ENCODE results near the gene WDR74. TPM values are rescaled to one million over a fixed set of nuclear protein-coding genes. Genes with fewer than 3 reads are reported as not detected.
A peak's percentile ranks its signal among the peaks of the same experiment; 100 is the strongest.

Gene WDR74
- polyA plus RNA-seq, 2 of the 4 experiments (the other 2 are of a cell fraction): 52.9 to 90.6 TPM

DNA sequence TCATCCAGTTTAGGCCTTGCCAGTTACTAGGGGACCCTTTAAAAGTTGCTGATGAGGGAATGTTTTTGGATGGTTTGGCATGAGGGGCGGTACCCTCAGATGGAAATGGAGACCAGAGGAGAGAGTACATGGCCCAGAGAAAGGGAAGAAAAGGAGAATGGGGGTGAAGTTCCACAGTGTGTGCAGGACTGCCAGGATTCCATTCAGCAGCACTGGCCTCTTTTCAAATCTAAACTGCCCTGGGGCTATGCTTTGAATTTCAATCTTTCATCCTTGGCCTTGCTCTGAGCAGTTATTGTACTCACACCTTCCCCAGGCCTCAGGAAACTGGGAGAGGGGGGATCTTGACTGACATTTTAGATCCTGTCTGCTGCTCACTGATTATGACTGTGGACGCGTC lies 44.3 kb upstream of the WDR74 start:
- ChIA-PET POLR2A (interaction anchor here (1.1 to 3.2 kb wide), 4 partner anchors 9 to 42 kb away, joined by 3 to 42 read pairs (median 6); no protein-coding TSS in a partner anchor), CTCF (interaction anchor here (0.9 to 6.1 kb wide), 8 partner anchors 11 to 97 kb away, joined by 3 to 42 read pairs (median 4); no protein-coding TSS in a partner anchor)
- peak overlapping the region; percentile 95 for H3K4me2 ChIP-seq
- 91% methylated on average over 3 of the region's 3 CpGs for WGBS (ENCODE audit: missing lambda C conversion rate)
- ATAC-seq (no peak), FAIRE-seq (no peak), DNase-seq (ENCODE audit: low read depth in 1 of 2, low spot score in 1 of 2) (no peak)
- H3K4me3 ChIP-seq: peak overlapping the region; percentile 89
- no peaks in the 10 kb centered on the region for H3K9me3 ChIP-seq
- H3K27ac ChIP-seq: peak overlapping the region; percentile 97 to 100
- H3K4me1 ChIP-seq: peaks cover 74% of the 10 kb centered on the region
- TF ChIP-seq ESRRA (IDR thresholded peaks at IDR 0.05; ENCODE audit: borderline replicate concordance, low read length) (no peak), FOSB (CRISPR knock-in tag; IDR thresholded peaks at IDR 0.05) (no peak), HDAC2 (IDR thresholded peaks at IDR 0.05) (no peak), CHD4 (IDR thresholded peaks at IDR 0.05; ENCODE audit: borderline replicate concordance) (no peak), KDM1A (IDR thresholded peaks at IDR 0.05; ENCODE audit: low read depth) (no peak), RCOR1 (IDR thresholded peaks at IDR 0.05; ENCODE audit: low read depth, low read length) (no peak), ZFP36 (IDR thresholded peaks at IDR 0.05; ENCODE audit: borderline replicate concordance, partially characterized antibody) (no peak), HOXB13 (CRISPR knock-in tag; IDR thresholded peaks at IDR 0.05; ENCODE audit: low read depth) (no peak), EP300 (IDR thresholded peaks at IDR 0.05) (no peak), JUNB (IDR thresholded peaks at IDR 0.05) (no peak), NR3C1 (IDR thresholded peaks at IDR 0.05) (no peak)
- TF ChIP-seq, protein P1, sequence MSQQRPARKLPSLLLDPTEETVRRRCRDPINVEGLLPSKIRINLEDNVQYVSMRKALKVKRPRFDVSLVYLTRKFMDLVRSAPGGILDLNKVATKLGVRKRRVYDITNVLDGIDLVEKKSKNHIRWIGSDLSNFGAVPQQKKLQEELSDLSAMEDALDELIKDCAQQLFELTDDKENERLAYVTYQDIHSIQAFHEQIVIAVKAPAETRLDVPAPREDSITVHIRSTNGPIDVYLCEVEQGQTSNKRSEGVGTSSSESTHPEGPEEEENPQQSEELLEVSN (IDR thresholded peaks at IDR 0.05; ENCODE audit: borderline replicate concordance, low read depth): no peak
- TF ChIP-seq, protein P2, sequence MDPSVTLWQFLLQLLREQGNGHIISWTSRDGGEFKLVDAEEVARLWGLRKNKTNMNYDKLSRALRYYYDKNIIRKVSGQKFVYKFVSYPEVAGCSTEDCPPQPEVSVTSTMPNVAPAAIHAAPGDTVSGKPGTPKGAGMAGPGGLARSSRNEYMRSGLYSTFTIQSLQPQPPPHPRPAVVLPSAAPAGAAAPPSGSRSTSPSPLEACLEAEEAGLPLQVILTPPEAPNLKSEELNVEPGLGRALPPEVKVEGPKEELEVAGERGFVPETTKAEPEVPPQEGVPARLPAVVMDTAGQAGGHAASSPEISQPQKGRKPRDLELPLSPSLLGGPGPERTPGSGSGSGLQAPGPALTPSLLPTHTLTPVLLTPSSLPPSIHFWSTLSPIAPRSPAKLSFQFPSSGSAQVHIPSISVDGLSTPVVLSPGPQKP (IDR thresholded peaks at IDR 0.05; ENCODE audit: low read depth, low read length): no peak

DNA sequence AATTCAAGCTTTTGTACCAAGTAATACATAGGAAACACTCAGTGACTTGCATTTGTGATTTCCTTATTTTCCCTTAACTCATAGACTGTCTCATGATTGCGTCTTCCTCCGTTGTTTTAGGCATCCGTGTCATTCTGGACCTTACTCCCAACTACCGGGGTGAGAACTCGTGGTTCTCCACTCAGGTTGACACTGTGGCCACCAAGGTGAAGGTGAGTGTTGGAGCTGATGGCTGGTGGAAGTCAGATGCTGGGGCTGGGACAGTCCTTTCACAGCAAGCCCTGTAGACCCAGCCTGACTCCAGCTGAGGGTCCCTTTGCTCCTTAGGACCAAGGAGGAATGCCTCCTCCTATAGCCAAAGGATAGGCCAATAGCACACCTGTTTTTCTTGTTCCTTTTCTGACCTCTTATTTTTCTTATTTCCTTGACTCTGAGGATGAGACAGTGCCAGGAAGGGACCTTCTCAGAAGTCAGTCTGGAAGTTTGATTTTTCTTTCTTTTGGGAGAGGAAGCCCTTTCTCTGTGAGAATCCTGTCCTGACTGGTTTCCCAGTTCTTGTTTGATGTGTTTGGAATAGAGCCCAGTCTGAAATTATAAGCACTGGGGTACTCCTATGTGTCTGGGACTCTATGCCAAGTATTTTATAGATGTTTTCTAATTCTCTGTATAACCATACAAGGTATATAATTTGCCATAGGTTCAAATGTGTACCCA lies 43.6 kb upstream of the WDR74 start:
- Histone ChIP-seq H3K9me3 (no peaks in the 10 kb centered on the region), H3K27ac (peak overlapping the region; percentile 97 to 100), H3K4me1 (peaks cover 66% of the 10 kb centered on the region), H3K4me2 (peak overlapping the region; percentile 95), H3K4me3 (peak overlapping the region; percentile 89)
- TF ChIP-seq, protein P3, sequence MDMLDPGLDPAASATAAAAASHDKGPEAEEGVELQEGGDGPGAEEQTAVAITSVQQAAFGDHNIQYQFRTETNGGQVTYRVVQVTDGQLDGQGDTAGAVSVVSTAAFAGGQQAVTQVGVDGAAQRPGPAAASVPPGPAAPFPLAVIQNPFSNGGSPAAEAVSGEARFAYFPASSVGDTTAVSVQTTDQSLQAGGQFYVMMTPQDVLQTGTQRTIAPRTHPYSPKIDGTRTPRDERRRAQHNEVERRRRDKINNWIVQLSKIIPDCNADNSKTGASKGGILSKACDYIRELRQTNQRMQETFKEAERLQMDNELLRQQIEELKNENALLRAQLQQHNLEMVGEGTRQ (IDR thresholded peaks at IDR 0.05): no peak
- TF ChIP-seq HEYL (CRISPR knock-in tag; IDR thresholded peaks at IDR 0.05) (no peak), ESRRA (IDR thresholded peaks at IDR 0.05; ENCODE audit: borderline replicate concordance, low read length) (no peak), CHD2 (IDR thresholded peaks at IDR 0.05; ENCODE audit: low read length, partially characterized antibody) (no peak), FOXS1 (CRISPR knock-in tag; IDR thresholded peaks at IDR 0.05) (no peak), RARB (CRISPR knock-in tag; IDR thresholded peaks at IDR 0.05) (no peak), CHD4 (IDR thresholded peaks at IDR 0.05; ENCODE audit: borderline replicate concordance) (no peak)
- TF ChIP-seq, protein P4, sequence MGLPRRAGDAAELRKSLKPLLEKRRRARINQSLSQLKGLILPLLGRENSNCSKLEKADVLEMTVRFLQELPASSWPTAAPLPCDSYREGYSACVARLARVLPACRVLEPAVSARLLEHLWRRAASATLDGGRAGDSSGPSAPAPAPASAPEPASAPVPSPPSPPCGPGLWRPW (IDR thresholded peaks at IDR 0.05): no peak
- no peak for ATAC-seq
- POLR2A ChIA-PET: interaction anchor here (1.0 to 3.2 kb wide), 4 partner anchors 12 to 42 kb away, joined by 3 to 48 read pairs (median 26); partner anchors contain the start of gene WDR74
- DNase-seq (ENCODE audit: low read depth in 1 of 2, low spot score in 1 of 2): no peak
- CTCF ChIA-PET: interaction anchor here (1.1 to 6.1 kb wide), 5 partner anchors 14 to 96 kb away, joined by 3 to 42 read pairs (median 4); no protein-coding TSS in a partner anchor
- WGBS (ENCODE audit: missing lambda C conversion rate): 53% methylated on average over 5 of the region's 5 CpGs
- no peak for FAIRE-seq

DNA sequence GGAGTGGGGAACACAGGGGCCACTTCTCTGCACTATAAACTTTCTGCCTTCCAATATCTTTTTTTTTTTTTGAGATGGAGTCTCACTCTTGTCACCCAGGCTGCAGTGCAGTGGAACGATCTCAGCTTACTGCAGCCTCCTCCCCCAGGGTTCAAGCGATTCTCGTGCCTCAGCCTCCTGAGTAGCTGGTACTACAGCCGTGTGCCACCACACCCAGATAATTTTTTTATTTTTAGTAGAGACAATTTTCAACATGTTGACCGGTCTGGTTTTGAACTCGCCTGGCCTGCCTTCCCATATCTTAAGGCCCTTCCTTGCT lies 43.0 kb upstream of the WDR74 start:
- POLR2A ChIA-PET: interaction anchor here (1.0 to 3.2 kb wide), 4 partner anchors 12 to 42 kb away, joined by 3 to 48 read pairs (median 26); partner anchors contain the start of gene WDR74
- H3K27ac ChIP-seq: peak overlapping the region; percentile 97 to 100
- CTCF ChIA-PET: interaction anchor here (4.6 to 6.1 kb wide), 2 partner anchors 24 to 28 kb away, joined by 21 to 42 read pairs; no protein-coding TSS in a partner anchor
- peak overlapping the region; percentile 95 for H3K4me2 ChIP-seq
- TF ChIP-seq CHD4 (IDR thresholded peaks at IDR 0.05; ENCODE audit: borderline replicate concordance) (no peak), RFX5 (IDR thresholded peaks at IDR 0.05) (no peak)
- no peak for FAIRE-seq
- no peak for ATAC-seq
- no peak for DNase-seq (ENCODE audit: low read depth in 1 of 2, low spot score in 1 of 2)
- 31% methylated on average over 6 of the region's 6 CpGs for WGBS (ENCODE audit: missing lambda C conversion rate)
- no peaks in the 10 kb centered on the region for H3K9me3 ChIP-seq
- H3K4me1 ChIP-seq: peaks cover 61% of the 10 kb centered on the region
- peak overlapping the region; percentile 89 for H3K4me3 ChIP-seq
